Stimulated activated effector memory CD8-positive, alpha-beta T cell treated with anti-CD3 and anti-CD28 coated beads, Interleukin-12 subunit alpha, Interleukin-12 subunit beta, amount 100 ng/mL, for 72 hours (primary cell): Measurements from ENCODE around the gene SLC25A34.

ENCODE experiments used
- ATAC-seq: fragments of 150-1000 bp; cut with Tn5 transposase; 2 replicates; pipeline ENCODE4 v1.10.0; 2021
- DNase-seq, 2 donors: peaks; one replicate each; pipeline ENCODE4 v3.0.0; 2021 to 2022; ENCODE audit warnings: low spot score in 2 of 2
- H3K27ac Mint-ChIP-seq: one replicate; pipeline ENCODE4 v1.8.0; 2022; ENCODE audit warnings: mild to moderate bottlenecking, mixed read lengths
- H3K36me3 Mint-ChIP-seq: one replicate; pipeline ENCODE4 v1.8.0; 2022; ENCODE audit warnings: mild to moderate bottlenecking, mixed read lengths
- H3K4me1 Mint-ChIP-seq: one replicate; pipeline ENCODE4 v1.8.0; 2022; ENCODE audit warnings: mixed read lengths
- H3K4me3 Mint-ChIP-seq: one replicate; pipeline ENCODE4 v1.8.0; 2022; ENCODE audit warnings: mild to moderate bottlenecking, mixed read lengths
- H3K9me3 Mint-ChIP-seq: one replicate; pipeline ENCODE4 v1.8.0; 2022; ENCODE audit warnings: mixed read lengths

Gene SLC25A34

DNA sequence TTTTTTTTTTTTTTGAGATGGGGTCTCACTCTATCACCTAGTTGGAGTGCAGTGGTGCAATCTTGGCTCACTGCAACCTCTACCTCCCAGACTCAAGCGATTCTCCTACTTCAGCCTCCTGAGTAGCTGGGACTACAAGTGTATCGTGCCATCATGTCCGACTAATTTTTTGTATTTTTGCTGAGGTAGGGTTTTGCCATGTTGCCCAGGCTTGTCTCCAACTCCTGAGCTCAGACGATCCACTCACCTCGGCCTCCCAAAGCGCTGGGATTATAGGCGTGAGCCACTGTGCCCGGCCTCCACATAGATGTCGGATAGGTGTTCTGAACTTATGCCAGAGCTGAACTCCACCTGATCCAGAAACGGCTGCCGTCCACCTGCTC is 30.9 kb upstream of the SLC25A34 start:
- no peaks in the 10 kb centered on the region for H3K9me3 Mint-ChIP-seq
- peaks cover 35% of the 10 kb centered on the region for H3K4me1 Mint-ChIP-seq
- peak overlapping the region; percentile 11 for H3K27ac Mint-ChIP-seq
- DNase-seq (no peak), ATAC-seq (no peak)
- no peak overlapping the region for H3K4me3 Mint-ChIP-seq
- H3K36me3 Mint-ChIP-seq = peaks cover 11% of the 10 kb centered on the region

DNA sequence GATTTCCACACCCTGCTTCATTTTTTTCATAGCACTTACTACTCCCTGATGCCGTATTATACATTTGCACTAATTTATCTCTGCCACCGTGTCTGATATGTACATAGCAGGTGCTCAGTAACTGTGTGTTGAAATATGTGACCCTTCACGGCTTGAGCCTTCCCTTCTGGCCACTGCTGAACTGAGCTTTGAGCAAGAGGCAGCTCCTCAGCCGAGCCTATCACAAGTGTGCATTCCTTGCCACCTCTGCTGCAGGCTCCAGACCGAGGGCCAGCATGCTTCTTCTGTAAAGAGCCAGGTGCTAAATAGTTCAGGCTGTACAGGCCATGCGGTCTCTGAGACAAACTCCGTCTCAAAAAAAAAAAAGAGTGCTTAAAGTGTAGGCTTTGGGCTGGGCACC is 29.3 kb upstream of the SLC25A34 start:
- H3K36me3 Mint-ChIP-seq = peaks cover 11% of the 10 kb centered on the region
- ATAC-seq (no peak), DNase-seq (no peak)
- H3K4me1 Mint-ChIP-seq = peaks cover 33% of the 10 kb centered on the region
- H3K4me3 Mint-ChIP-seq = no peak overlapping the region
- no peak overlapping the region for H3K27ac Mint-ChIP-seq
- no peaks in the 10 kb centered on the region for H3K9me3 Mint-ChIP-seq

DNA sequence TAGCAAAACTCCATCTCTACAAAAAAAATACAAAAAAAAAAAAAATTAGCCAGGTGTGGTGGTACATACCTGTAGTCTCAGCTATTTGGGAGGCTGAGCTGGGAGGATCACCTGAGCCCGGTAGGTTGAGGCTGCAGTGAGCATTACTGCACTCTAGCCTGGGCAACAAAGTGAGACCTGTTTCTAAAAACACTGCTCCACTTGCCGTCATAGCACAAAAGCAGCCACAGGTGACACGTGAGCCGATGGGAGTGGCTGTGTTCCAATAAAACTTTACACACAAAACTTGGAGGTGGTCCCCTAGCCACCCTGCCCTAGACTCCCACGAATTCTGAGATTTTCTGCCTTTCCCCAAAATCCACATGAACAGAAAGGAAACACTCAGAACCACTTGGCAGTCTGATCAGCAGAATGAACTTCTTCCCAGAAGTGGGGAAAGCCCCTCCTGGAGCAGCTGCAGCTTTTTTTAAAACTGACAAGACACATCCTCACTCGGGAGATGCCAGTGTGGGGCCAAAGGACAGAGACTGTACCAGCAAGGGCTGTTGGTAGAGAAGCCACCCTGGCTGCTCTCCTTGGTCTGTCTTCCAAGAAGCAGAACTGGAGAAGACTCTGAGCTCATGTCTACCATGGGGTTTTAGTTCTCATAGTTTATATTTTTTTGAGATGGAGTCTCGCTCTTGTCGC is 28.7 kb upstream of the SLC25A34 start:
- H3K4me3 Mint-ChIP-seq = no peak overlapping the region
- H3K9me3 Mint-ChIP-seq = no peaks in the 10 kb centered on the region
- no peak for DNase-seq
- ATAC-seq = no peak
- peaks cover 28% of the 10 kb centered on the region for H3K4me1 Mint-ChIP-seq
- peaks cover 11% of the 10 kb centered on the region for H3K36me3 Mint-ChIP-seq
- H3K27ac Mint-ChIP-seq = no peak overlapping the region

DNA sequence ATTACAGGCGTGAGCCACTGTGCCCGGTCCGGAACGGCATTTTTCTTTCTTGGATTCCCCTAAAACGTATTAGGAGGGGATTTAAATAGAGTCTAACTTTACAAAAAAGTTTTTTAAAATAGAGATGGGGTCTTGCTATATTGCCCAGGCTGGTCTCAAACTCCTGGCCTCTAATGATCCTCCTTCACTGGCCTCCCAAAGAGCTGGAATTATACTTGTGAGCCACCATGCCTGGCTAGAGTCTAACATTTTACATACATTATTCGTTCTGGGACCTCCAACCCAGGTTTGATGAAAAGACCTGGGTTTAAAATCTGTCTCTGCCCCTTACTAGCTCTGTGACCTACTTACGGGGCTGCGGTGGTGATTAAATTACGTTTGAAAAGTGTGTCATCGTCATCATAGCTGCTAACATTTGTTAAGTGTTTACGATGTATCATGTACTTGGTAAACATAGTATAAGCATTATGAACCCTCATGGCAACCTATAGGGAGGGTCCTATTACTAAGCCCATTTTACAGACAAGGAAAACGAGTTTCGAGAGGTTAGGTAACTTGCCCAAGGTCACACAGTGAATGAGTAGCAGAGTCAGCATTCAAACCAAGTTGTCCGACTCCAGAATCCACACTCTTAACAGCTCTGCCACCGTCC is 27.4 kb upstream of the SLC25A34 start:
- peaks cover 11% of the 10 kb centered on the region for H3K36me3 Mint-ChIP-seq
- no peak for DNase-seq

DNA sequence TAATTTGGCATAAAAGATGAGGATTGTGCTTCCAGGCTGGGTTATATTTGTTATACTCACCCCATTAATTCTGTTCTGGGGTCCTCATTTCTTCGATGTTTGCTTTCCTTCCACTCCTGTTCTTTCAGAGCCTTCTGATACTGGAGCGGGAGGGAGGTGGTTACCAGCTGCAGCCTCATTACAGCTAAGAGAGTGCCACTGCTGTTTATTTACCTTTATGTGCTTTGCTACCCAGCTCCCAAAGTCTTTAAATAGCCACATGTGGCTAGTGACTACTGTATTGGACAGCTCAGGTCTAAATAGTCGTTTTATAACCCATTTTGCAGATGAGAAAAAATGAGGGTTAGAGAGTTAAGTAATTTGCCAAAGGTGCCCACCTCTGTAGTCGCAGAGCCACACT is 26.8 kb upstream of the SLC25A34 start:
- H3K27ac Mint-ChIP-seq = no peak overlapping the region
- H3K9me3 Mint-ChIP-seq = no peaks in the 10 kb centered on the region
- H3K4me1 Mint-ChIP-seq = peaks cover 19% of the 10 kb centered on the region
- ATAC-seq (no peak), DNase-seq (no peak)
- no peak overlapping the region for H3K4me3 Mint-ChIP-seq
- peaks cover 11% of the 10 kb centered on the region for H3K36me3 Mint-ChIP-seq

More for the DNA sequence above, 27.4 kb upstream of the SLC25A34 start:
- peaks cover 20% of the 10 kb centered on the region for H3K4me1 Mint-ChIP-seq
- no peaks in the 10 kb centered on the region for H3K9me3 Mint-ChIP-seq
- ATAC-seq = no peak
- no peak overlapping the region for H3K4me3 Mint-ChIP-seq
- H3K27ac Mint-ChIP-seq = no peak overlapping the region

DNA sequence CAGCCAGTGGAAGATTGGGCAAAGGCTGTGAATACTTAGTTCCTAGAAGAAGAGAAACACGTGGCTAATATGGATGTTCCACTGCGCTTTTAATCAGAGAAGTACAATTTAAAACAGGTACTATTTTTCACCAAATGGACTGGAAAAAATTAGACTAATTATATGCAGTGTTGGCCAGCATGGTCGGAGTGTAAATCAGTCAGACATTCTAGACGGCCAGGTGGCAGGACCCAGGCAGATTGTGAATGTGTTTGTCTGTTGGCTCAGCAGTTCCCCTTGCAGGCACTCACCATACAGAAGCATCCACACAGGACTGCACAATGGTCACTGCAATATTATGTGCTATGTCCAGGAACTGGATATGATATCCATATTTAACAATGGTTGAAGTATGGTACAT is 23.9 kb upstream of the SLC25A34 start:
- no peak for ATAC-seq
- Mint-ChIP-seq H3K27ac (no peak overlapping the region), H3K36me3 (peaks cover 12% of the 10 kb centered on the region), H3K4me1 (no peaks in the 10 kb centered on the region), H3K9me3 (no peaks in the 10 kb centered on the region), H3K4me3 (no peak overlapping the region)
- DNase-seq = no peak

DNA sequence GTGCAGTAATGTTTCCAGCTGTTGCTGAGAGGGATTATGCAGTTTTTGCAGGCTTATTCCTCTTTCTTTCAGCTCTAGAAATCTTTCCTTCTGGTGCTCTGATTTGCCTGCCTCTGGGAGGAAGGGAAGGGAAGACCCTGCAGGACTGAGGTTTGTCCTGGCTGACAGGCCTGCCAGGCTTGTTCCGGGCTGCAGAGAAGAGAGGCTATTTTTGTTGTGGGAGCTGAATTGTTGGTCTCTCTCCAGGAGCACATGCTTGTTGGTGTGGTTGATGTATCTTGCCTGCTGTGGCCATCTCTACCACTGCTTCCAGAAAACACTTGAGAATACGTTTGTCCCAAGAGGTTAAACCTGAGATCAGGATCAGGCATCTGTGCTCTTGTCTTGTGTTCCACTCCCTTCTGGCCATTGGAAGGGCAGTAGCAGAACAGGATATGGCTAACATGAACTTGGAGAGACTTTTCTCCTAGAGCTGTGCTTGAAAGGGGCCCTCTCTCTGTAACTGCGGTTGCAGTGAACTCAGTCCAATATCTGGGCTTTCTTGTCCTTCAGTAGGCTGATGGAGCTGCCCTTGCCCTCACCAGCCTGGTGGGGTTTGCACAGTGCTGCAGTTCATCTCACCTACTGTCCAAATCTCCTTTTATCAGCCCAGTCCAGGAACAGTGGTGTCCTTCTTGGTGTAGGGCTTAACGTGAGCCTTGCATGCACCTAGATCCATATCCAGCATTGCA is 21.5 kb upstream of the SLC25A34 start:
- Mint-ChIP-seq H3K36me3 (peaks cover 32% of the 10 kb centered on the region), H3K4me3 (no peak overlapping the region), H3K27ac (peak overlapping the region; percentile 58), H3K4me1 (no peaks in the 10 kb centered on the region), H3K9me3 (no peaks in the 10 kb centered on the region)
- ATAC-seq (no peak), DNase-seq (no peak)

DNA sequence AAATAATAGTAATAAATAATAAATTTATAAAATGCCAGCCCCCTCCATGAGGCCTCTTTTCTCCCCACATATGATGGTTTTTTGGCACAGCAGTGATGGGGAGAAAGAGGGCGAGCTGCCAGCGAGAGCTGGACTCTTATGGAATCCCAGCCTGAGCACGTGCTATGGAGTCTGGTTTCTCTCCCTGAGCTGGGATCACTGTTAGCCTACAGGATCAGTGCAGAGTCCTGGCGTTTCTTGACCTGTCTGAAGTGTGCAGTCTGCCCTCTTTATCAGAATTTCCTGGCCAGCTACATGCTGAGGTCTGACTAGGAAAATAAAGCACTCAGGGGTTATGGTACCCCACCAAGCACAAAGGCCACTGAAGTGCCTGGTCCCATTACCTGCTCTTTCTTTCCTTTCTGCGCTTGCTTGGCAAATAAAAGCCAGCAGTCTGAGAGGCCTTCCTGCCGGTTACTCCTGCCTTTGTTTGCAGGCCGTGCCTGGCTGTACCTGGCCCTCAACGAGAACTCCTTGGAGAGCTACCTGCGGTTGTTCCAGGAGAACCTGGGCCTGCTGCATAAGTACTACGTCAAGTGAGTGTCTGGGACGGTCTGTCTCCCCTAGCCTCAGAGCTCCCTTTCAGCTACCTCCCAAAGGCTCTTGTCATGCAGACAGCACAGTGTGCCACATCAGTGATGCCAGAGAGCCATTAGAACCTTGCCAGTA is 18.5 kb upstream of the SLC25A34 start:
- Mint-ChIP-seq H3K9me3 (no peaks in the 10 kb centered on the region), H3K4me1 (no peaks in the 10 kb centered on the region), H3K27ac (no peak overlapping the region), H3K36me3 (peaks cover 43% of the 10 kb centered on the region), H3K4me3 (no peak overlapping the region)
- DNase-seq (no peak), ATAC-seq (no peak)

DNA sequence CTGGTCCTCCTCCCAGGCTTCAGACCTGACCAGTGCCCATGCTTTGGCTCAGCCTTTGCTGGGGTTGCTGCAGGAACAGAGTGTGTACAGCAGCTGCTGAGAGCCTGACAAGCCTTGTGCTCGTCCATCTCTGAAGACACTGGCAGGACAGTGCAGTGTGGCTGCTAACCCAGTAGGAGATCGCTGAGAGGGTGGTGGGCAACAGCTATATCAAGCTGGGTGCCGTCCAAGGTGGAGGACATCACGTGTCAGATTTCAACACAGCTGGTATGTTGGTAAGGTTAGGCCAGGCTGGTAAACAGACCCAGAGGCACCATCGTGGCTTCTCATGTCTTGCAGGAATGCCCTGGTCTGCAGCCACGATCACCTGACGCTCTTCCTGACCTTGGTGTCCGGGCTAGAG is 17.9 kb upstream of the SLC25A34 start:
- no peak overlapping the region for H3K4me3 Mint-ChIP-seq
- no peak overlapping the region for H3K27ac Mint-ChIP-seq
- DNase-seq = no peak
- peaks cover 49% of the 10 kb centered on the region for H3K36me3 Mint-ChIP-seq
- no peaks in the 10 kb centered on the region for H3K9me3 Mint-ChIP-seq
- ATAC-seq = no peak
- H3K4me1 Mint-ChIP-seq = no peaks in the 10 kb centered on the region

DNA sequence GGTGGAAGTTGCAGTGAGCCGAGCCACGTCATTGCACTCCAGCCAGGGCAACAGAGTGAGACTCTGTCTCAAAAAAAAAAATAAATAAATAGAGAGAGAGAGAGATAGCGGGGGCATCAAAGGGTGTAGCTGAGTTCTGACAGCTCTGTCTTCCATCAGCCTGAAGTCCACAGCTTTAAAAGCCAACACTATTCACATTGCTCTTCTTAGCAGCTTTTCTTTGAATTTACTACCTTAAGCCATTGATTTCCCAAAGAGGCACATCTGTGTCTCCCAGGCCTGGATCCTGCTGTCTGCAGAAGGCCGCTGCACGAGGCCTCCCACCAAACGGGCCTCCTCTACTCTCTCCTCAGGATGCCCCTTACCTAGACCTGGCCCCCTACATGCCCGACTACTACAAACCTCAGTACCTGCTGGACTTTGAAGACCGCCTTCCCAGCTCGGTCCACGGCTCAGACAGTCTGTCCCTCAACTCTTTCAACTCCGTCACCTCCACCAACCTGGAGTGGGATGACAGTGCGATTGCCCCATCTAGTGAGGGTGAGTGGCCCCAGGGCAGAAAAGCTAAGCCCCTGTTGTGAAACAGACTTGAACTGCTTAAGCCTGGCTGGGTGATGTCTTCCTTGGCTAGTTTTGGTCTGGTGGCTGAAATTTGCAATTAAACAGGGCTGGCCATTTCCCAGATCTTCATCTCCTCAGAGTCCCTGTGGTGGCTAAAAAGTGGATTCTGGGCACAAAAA is 16.5 kb upstream of the SLC25A34 start:
- no peak for DNase-seq
- Mint-ChIP-seq H3K27ac (no peak overlapping the region), H3K4me3 (no peak overlapping the region), H3K9me3 (no peaks in the 10 kb centered on the region), H3K36me3 (peaks cover 52% of the 10 kb centered on the region), H3K4me1 (no peaks in the 10 kb centered on the region)
- no peak for ATAC-seq

DNA sequence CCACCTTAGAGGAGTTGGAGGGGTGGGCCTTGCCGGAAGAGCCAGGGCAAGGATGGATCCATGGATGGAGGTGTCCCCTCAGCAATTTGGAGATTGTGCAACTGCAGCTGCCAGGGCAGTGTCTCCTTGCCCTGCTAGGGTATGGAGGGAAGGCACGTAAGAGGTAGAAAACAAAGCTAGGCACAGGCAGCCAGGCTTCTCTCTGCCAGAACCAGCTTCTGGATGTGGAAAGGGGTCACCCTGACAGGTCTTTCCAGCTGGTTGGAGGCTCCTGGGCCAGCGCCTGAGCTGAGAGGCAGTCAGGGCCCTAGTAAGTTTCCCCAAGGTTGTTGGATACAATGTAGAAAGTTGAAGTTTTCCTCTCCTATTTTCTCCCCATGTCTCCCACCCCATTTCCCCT is 15.2 kb upstream of the SLC25A34 start:
- DNase-seq (no peak), ATAC-seq (no peak)
- no peaks in the 10 kb centered on the region for H3K9me3 Mint-ChIP-seq
- no peak overlapping the region for H3K4me3 Mint-ChIP-seq
- H3K27ac Mint-ChIP-seq = peak overlapping the region; percentile 58
- no peaks in the 10 kb centered on the region for H3K4me1 Mint-ChIP-seq
- peaks cover 65% of the 10 kb centered on the region for H3K36me3 Mint-ChIP-seq

DNA sequence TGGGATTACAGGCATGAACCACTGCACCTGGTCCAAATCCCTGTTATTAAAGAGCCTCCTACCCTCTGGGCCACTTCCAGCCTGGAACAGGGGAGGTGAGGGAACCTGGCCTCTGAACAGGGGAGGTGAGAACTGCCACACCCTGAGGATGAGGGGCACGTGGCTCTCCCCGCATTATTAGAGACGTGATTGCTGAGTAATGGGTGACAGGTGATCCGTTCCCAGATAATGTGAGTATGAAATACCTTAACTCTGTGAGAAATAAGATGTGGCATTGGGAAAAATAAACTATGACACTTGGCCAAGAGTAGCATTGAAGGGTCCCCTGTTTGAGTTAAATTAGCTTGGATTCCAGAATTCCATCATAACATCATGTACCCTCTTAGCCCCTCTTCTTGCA is 13.6 kb upstream of the SLC25A34 start:
- Mint-ChIP-seq H3K27ac (peak overlapping the region; percentile 79), H3K9me3 (no peaks in the 10 kb centered on the region), H3K36me3 (peaks cover 63% of the 10 kb centered on the region), H3K4me3 (no peak overlapping the region), H3K4me1 (no peaks in the 10 kb centered on the region)
- ATAC-seq = no peak
- DNase-seq = no peak

DNA sequence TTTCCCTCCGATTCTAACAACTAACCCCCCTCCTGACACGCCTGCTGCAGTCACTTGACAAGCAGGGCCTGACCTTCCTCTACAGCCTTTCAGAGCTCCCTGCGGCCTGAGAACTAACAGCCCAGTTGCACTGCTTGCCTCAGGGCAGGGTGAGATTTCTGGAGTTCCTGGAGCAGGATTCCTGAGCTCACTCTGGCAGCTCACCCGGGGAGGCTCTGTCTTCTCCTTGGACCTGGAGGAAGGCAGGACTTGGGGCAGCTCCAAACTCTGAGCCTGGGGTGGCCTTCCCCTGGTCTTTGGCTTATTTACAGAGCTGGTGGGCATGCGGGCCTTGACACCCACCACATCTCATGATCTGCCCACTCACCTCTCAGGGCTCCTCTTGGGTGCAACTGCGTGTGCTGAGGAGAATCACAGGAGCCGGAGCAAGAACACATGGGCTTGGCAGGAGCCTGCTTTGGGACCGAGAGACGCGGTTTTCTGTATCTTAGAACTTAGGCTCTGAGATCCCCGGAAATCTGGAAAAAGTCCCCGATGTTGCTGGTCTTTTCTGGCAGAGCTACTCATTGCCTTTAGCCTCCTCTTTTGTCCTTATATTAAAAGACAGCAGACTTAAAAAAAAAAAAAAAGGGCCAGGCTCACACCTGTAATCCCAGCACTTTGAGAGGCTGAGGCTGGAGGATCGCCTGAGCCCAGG is 13.1 kb upstream of the SLC25A34 start:
- no peaks in the 10 kb centered on the region for H3K4me1 Mint-ChIP-seq
- peak overlapping the region; percentile 79 for H3K27ac Mint-ChIP-seq
- H3K36me3 Mint-ChIP-seq = peaks cover 65% of the 10 kb centered on the region
- no peaks in the 10 kb centered on the region for H3K9me3 Mint-ChIP-seq
- ATAC-seq = no peak
- no peak overlapping the region for H3K4me3 Mint-ChIP-seq
- no peak for DNase-seq

DNA sequence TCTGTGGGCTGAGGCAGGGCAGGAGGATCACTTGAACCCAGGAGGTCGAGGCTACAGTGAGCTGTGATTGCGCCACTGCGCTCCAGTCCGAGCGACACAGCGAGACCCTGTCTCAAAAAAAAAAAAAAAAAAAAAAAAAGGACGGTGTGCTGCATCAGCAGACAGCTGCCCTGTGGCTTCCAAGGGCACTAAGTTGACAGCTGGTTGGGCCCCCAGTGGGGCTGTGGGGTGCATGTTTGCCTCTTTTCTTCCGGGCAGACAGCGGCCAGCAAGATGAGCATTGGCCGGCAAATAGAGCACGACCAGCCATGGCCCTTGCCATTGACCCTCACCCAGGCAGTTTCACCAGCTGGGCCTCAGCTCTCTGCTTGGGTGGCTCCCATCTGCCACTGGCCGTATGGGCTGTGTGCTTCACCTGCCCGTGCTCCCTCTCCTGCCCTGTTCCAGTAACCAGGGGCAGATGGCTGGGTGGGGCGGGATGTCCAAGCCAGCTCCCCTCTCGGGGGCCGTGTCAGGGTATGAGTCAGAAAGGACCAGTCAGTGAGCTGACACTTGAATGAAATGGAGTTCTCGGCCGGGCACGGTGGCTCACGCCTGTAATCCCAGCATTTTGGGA is 12.3 kb upstream of the SLC25A34 start:
- no peak overlapping the region for H3K27ac Mint-ChIP-seq
- H3K4me3 Mint-ChIP-seq = no peak overlapping the region
- H3K4me1 Mint-ChIP-seq = no peaks in the 10 kb centered on the region
- H3K9me3 Mint-ChIP-seq = no peaks in the 10 kb centered on the region
- ATAC-seq (no peak), DNase-seq (no peak)
- H3K36me3 Mint-ChIP-seq = peaks cover 65% of the 10 kb centered on the region
